Parathyroid adenoma (tissue), 2 donors: Measurements from ENCODE around the gene TP53AIP1.

Experiments
- H2AFZ ChIP-seq: fragments of 300-600 bp; sonication (generic); one replicate; pipeline ENCODE4 v1.7.0; 2017; ENCODE audit warnings: antibody characterized with exemption, mild to moderate bottlenecking
- H3K27ac ChIP-seq: fragments of 300-600 bp; sonication (generic); one replicate; pipeline ENCODE4 v1.7.0; 2017
- H3K27me3 ChIP-seq: fragments of 300-600 bp; sonication (generic); one replicate; pipeline ENCODE4 v1.7.0; 2017; ENCODE audit warnings: low read length; ENCODE audit not compliant: control insufficient read depth, insufficient read depth
- H3K36me3 ChIP-seq: fragments of 300-600 bp; sonication (generic); one replicate; pipeline ENCODE4 v1.7.0; 2017; ENCODE audit warnings: low read length; ENCODE audit not compliant: control insufficient read depth, insufficient read depth
- H3K4me1 ChIP-seq: fragments of 300-600 bp; sonication (generic); one replicate; pipeline ENCODE4 v1.7.0; 2017; ENCODE audit warnings: control low read depth
- H3K4me2 ChIP-seq: fragments of 300-600 bp; sonication (generic); one replicate; pipeline ENCODE4 v1.7.0; 2017; ENCODE audit warnings: low read length
- H3K4me3 ChIP-seq: fragments of 300-600 bp; sonication (generic); one replicate; pipeline ENCODE4 v1.7.0; 2017; ENCODE audit warnings: low read depth, low read length
- H3K79me2 ChIP-seq: fragments of 300-600 bp; sonication (generic); one replicate; pipeline ENCODE4 v1.7.0; 2017; ENCODE audit warnings: control low read depth
- H3K9ac ChIP-seq: fragments of 300-600 bp; sonication (generic); one replicate; pipeline ENCODE4 v1.7.0; 2017; ENCODE audit warnings: mild to moderate bottlenecking
- H3K9me3 ChIP-seq: fragments of 300-600 bp; sonication (generic); one replicate; pipeline ENCODE4 v1.7.0; 2017; ENCODE audit warnings: low read length; ENCODE audit not compliant: control insufficient read depth
- TF ChIP-seq, protein P1 (sequence below): fragments of 300-600 bp; sonication (generic); IDR thresholded peaks from one replicate; pipeline ENCODE4 v1.7.0; 2017; ENCODE audit warnings: antibody characterized with exemption, mild to moderate bottlenecking
- donor health status: primary hyperparathyroidism.

The TP53AIP1 gene

DNA sequence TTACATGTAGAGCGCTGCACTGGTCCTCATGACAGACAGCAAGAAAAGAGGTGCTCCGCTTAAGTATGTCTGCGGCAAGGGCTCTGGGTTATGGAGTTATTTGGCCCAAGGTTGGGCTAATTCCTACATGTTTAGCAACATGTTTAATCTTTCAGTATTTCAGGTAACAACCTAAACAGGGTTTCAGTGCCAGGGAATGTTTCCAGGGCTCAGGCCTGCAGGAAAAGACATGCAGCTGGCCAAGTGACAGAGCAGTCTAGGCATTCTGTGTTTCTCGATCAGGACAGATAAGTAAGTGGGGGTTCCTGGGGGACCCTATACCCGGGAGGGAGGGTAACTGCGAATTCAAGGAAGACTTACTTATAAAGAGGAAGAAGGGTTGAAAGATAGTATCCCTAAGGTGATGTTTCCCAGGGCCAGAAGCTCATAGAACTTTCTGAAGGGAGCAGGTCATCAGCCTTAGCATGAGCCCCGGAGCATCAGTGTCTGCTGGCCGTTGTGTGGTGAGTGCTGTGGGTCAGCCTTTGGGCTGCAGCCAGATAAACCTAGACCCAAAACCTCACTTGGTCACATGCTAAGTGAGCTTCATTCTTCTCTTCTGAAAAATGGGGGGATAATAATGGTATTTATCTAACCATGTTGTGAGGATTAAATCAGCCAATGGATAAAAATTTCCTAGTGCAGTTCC, 33.1 kb downstream of the TP53AIP1 start:
- H3K4me2 ChIP-seq: no peak overlapping the region
- no peaks in the 10 kb centered on the region for H3K27me3 ChIP-seq
- H2AFZ ChIP-seq: no peak overlapping the region

GRCh38 chr11:128908391-128909246, 34.1 kb downstream of the TP53AIP1 start:
- Histone ChIP-seq H3K36me3 (no peaks in the 10 kb centered on the region), H3K79me2 (no peaks in the 10 kb centered on the region), H2AFZ (no peak overlapping the region), H3K9ac (no peak overlapping the region), H3K4me3 (no peak overlapping the region), H3K4me1 (no peaks in the 10 kb centered on the region), H3K27ac (no peak overlapping the region), H3K4me2 (no peak overlapping the region), H3K27me3 (no peaks in the 10 kb centered on the region), H3K9me3 (no peaks in the 10 kb centered on the region)
- TF ChIP-seq, protein P1, sequence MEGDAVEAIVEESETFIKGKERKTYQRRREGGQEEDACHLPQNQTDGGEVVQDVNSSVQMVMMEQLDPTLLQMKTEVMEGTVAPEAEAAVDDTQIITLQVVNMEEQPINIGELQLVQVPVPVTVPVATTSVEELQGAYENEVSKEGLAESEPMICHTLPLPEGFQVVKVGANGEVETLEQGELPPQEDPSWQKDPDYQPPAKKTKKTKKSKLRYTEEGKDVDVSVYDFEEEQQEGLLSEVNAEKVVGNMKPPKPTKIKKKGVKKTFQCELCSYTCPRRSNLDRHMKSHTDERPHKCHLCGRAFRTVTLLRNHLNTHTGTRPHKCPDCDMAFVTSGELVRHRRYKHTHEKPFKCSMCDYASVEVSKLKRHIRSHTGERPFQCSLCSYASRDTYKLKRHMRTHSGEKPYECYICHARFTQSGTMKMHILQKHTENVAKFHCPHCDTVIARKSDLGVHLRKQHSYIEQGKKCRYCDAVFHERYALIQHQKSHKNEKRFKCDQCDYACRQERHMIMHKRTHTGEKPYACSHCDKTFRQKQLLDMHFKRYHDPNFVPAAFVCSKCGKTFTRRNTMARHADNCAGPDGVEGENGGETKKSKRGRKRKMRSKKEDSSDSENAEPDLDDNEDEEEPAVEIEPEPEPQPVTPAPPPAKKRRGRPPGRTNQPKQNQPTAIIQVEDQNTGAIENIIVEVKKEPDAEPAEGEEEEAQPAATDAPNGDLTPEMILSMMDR: no peak

More for the DNA sequence above, 33.1 kb downstream of the TP53AIP1 start:
- H3K79me2 ChIP-seq: no peaks in the 10 kb centered on the region
- no peak overlapping the region for H3K27ac ChIP-seq
- no peaks in the 10 kb centered on the region for H3K9me3 ChIP-seq
- no peak overlapping the region for H3K9ac ChIP-seq
- TF ChIP-seq, protein P1: no peak
- H3K4me3 ChIP-seq: no peak overlapping the region
- no peaks in the 10 kb centered on the region for H3K36me3 ChIP-seq
- H3K4me1 ChIP-seq: no peaks in the 10 kb centered on the region

DNA sequence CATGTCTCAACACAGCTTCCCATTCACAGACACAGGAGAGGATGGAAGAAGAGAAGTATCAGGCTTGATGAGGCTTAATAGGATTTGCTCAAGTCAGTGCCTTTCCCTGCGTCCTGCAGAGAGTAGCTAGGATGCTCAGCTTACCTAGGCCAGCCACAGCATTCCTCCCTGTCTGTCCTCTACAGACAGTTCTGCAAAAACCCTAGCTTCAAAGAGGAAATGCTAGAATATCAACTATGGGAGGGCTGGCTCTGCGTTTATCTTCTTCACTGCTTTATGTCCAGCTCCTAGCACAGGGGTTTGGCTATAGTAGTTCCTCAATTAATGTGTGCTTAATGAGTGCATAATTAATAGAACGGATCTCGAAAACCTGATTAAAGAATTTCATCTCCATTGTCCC, 35.1 kb downstream of the TP53AIP1 start:
- no peak overlapping the region for H3K4me2 ChIP-seq
- H3K4me1 ChIP-seq: no peaks in the 10 kb centered on the region
- H3K36me3 ChIP-seq: no peaks in the 10 kb centered on the region
- H3K27ac ChIP-seq: no peak overlapping the region
- no peaks in the 10 kb centered on the region for H3K27me3 ChIP-seq
- H3K4me3 ChIP-seq: no peak overlapping the region
- H3K9me3 ChIP-seq: no peaks in the 10 kb centered on the region
- H3K79me2 ChIP-seq: no peaks in the 10 kb centered on the region
- TF ChIP-seq, protein P1: no peak
- no peak overlapping the region for H2AFZ ChIP-seq
- no peak overlapping the region for H3K9ac ChIP-seq

DNA sequence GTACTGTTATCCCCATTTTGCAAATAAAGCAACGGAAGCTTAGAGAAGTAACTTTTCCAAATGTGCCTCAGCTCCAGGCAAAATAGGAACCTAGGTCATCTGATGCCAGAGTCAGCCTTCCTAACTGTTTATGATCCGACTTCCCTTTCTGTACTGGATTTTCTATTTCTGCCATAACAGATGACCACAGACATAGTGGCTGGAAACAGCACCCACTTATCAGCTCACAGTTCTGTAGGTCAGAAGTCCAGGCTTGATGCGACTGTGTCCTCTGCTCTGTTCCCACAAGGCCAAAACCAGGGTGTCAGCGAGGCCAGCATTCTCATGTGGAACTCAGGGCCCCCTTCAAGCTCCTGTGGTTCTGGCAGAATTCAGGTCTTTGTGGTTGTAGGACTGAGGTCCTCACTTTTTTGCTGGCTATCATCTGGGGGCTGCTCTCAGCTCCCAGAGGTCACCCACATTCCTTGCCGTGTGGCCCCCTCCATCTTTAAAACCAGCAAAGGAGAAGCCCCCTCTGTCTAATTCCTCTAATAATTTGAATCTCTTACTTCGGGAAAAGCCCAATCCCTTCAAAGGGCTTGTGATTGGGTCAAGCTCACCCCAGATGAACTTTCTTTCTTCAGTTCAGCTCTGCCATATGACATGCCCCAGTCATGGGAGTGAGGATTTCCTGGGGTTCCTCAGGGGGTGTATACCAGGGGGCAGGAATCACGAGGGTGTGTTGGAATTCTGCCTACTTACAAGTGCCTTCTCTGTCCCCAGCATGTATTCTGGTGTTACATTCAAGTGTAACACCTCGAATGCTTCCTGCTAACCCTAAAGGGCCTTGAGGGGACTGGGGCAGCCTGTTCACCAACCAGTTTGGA, 36.3 kb downstream of the TP53AIP1 start:
- H3K9ac ChIP-seq: no peak overlapping the region
- no peak overlapping the region for H3K4me3 ChIP-seq
- no peaks in the 10 kb centered on the region for H3K79me2 ChIP-seq
- H3K27ac ChIP-seq: no peak overlapping the region
- H3K4me1 ChIP-seq: no peaks in the 10 kb centered on the region
- peak overlapping the region; percentile 47 for H3K4me2 ChIP-seq
- no peaks in the 10 kb centered on the region for H3K9me3 ChIP-seq
- no peaks in the 10 kb centered on the region for H3K36me3 ChIP-seq
- H3K27me3 ChIP-seq: no peaks in the 10 kb centered on the region
- TF ChIP-seq, protein P1: no peak
- no peak overlapping the region for H2AFZ ChIP-seq
